Tibial nerve (tissue), 4 donors: Measurements from ENCODE around the gene MBOAT1. TPM values are rescaled to one million over a fixed set of nuclear protein-coding genes. Genes with fewer than 3 reads are reported as not detected.

Experiments
- DNase-seq, 2 donors: peaks; one replicate each; pipeline ENCODE4 v3.0.0-alpha.2; 2019; ENCODE audit warnings: low spot score in 2 of 2
- H3K27ac ChIP-seq, 4 donors: fragments of 200-600 bp; sonication (generic) in 3 of 4; one replicate each; pipeline ENCODE4 v1.5.1; 2017 to 2019; ENCODE audit warnings: mild to moderate bottlenecking in 1 of 4
- H3K27me3 ChIP-seq, 2 donors: fragments of 200-600 bp; sonication (generic) in 1 of 2; one replicate each; pipeline versions ENCODE4 v1.5.1 to v1.6.0; 2017 to 2019
- H3K36me3 ChIP-seq, 3 donors: fragments of 200-600 bp; sonication (generic); one replicate each; pipeline ENCODE4 v1.5.1; 2018 to 2019
- H3K4me1 ChIP-seq, 4 donors: fragments of 200-600 bp; sonication (generic) in 3 of 4; one replicate each; pipeline ENCODE4 v1.5.1; 2017 to 2019
- H3K4me3 ChIP-seq, 4 donors: fragments of 200-600 bp; sonication (generic) in 3 of 4; one replicate each; pipeline ENCODE4 v1.5.1; 2017 to 2019; ENCODE audit warnings: mild to moderate bottlenecking in 1 of 4, moderate library complexity in 1 of 4
- H3K9me3 ChIP-seq, 4 donors: fragments of 200-600 bp; sonication (generic) in 3 of 4; one replicate each; pipeline ENCODE4 v1.5.1; 2017 to 2019
- EP300 ChIP-seq, 2 donors: sonication (generic); formaldehyde crosslinking; IDR thresholded peaks; one replicate each; pipeline ENCODE4 v1.6.1; 2017; ENCODE audit warnings: antibody characterized with exemption in 2 of 2, mild to moderate bottlenecking in 1 of 2
- POLR2A ChIP-seq, 2 donors: fragments of 450-650 bp; IDR thresholded peaks; one replicate each; pipeline ENCODE4 v1.6.1; 2017; ENCODE audit warnings: antibody characterized with exemption in 2 of 2, mild to moderate bottlenecking in 2 of 2, moderate library complexity in 2 of 2
- WGBS, 2 donors: methylation state at CpG; one replicate each; pipeline ENCODE4 v1.1.5; 2018; 5-methylcytosine and 5-hydroxymethylcytosine counted together
- total RNA-seq, 4 donors: library from RNA; depleted of rRNA; stranded (reverse); fragments of >200 nt; gene quantifications; one replicate each; pipeline ENCODE4 v1.1.0, GENCODE V29; 2016
- TF ChIP-seq, protein P1 (sequence below), 5 experiments: fragments of 200-600 bp in 3 of 5; fragments of 450-650 bp in 2 of 5; sonication (generic) in 3 of 5; IDR thresholded peaks; one replicate each; pipeline ENCODE4 v1.5.1; 2016 to 2019; ENCODE audit warnings: antibody characterized with exemption in 5 of 5, mild to moderate bottlenecking in 3 of 5, moderate library complexity in 2 of 5

The MBOAT1 gene
- total RNA-seq, 4 donors from 2014 or later = 12.3 to 25.6 (median 19.2) TPM

DNA sequence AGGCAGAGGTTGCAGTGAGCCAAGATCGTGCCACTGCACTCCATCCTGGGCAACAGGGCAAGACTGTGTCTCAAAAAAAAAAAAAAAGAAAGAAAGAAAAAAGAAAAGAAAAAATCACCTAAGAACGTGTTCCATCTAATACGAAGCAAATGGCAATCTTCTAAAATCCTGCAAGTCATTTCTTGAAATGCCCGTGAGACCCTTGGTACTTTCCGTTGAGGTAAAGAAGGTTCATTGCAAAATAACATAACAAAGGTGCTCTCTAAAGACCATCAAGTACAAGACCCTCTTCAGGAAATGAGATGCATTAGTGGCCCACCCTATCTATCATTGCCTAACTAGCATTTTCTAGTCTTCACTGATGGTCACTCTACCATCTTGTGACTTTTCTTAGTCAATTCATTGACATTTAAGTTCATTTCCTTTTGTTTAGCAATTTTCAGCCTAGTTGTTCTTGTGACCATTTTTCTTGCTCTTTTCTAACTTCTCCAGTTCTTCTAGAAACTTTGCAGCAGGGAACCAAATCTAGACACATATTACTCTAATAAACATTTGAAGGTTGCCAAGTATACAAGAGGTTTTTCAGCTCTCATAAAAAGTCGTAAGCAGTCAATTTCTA, 14.0 kb downstream of the MBOAT1 start:
- no peaks in the 10 kb centered on the region for H3K9me3 ChIP-seq
- no peak overlapping the region for H3K27ac ChIP-seq
- DNase-seq = no peak
- H3K4me3 ChIP-seq = no peak overlapping the region
- H3K27me3 ChIP-seq = no peaks in the 10 kb centered on the region
- 83 to 86% methylated on average over 6 of the region's 6 CpGs for WGBS, 2 donors
- TF ChIP-seq, protein P1, sequence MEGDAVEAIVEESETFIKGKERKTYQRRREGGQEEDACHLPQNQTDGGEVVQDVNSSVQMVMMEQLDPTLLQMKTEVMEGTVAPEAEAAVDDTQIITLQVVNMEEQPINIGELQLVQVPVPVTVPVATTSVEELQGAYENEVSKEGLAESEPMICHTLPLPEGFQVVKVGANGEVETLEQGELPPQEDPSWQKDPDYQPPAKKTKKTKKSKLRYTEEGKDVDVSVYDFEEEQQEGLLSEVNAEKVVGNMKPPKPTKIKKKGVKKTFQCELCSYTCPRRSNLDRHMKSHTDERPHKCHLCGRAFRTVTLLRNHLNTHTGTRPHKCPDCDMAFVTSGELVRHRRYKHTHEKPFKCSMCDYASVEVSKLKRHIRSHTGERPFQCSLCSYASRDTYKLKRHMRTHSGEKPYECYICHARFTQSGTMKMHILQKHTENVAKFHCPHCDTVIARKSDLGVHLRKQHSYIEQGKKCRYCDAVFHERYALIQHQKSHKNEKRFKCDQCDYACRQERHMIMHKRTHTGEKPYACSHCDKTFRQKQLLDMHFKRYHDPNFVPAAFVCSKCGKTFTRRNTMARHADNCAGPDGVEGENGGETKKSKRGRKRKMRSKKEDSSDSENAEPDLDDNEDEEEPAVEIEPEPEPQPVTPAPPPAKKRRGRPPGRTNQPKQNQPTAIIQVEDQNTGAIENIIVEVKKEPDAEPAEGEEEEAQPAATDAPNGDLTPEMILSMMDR (IDR thresholded peaks at IDR 0.05) = no peak
- peaks cover 0 to 39% (median 15%) of the 10 kb centered on the region in 4 donors for H3K4me1 ChIP-seq
- no peaks in the 10 kb centered on the region for H3K36me3 ChIP-seq

DNA sequence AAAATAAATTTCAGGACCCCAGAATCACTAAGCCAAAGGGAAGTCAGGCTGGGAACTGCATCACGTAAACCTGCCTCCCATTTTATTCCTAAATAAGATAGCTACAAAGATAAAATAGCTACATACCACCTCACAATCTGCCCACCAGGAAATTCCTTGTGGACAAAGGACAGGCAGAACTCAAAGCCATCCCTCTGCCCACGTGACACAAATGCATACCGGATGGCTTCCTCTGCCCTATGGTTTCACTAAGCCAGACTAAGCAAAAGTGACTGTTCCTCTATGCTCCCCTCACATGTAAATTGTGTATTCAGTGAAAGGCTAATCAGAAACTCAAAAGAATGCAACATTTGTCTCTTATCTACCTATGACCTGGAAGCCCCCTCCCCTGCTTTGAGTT, 15.0 kb downstream of the MBOAT1 start:
- TF ChIP-seq EP300 (IDR thresholded peaks at IDR 0.05) (no peak), POLR2A (IDR thresholded peaks at IDR 0.05) (no peak)
- TF ChIP-seq, protein P1 (IDR thresholded peaks at IDR 0.05) = no peak
- no peaks in the 10 kb centered on the region for H3K36me3 ChIP-seq
- no peak overlapping the region for H3K27ac ChIP-seq
- H3K9me3 ChIP-seq = no peaks in the 10 kb centered on the region
- WGBS, 2 donors = 42 to 77% methylated on average over 3 of the region's 3 CpGs
- H3K4me1 ChIP-seq = peaks cover 0 to 34% (median 12%) of the 10 kb centered on the region in 4 donors
- no peaks in the 10 kb centered on the region for H3K27me3 ChIP-seq
- no peak overlapping the region for H3K4me3 ChIP-seq
- no peak for DNase-seq

DNA sequence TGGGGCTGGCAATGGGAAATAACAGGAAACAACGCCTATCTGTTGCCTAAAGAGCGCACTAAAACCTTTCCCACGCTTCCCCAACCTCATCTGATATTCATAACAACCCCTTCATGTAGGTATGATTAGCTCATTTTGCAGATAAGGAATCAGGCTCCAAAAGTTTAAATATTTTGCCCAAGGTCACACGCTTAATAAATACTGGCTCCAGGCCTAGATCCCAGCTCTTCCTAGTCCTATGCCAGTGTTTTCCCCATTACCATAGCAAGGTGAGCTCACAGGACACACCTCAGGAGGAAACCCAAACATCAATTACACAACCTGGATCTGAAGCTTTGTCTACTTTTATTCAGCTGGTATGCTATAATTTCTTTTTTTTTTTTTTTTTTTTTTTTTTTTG, 19.6 kb downstream of the MBOAT1 start:
- Histone ChIP-seq H3K36me3 (peaks cover 0 to 9% (median 0%) of the 10 kb centered on the region in 3 donors), H3K4me1 (peaks cover 0 to 12% (median 0%) of the 10 kb centered on the region in 4 donors), H3K4me3 (no peak overlapping the region), H3K27me3 (no peaks in the 10 kb centered on the region), H3K9me3 (no peaks in the 10 kb centered on the region), H3K27ac (no peak overlapping the region)
- no peak for DNase-seq
- TF ChIP-seq, protein P1 (IDR thresholded peaks at IDR 0.05) = no peak
- WGBS, 2 donors = 51 to 54% methylated on average over 4 of the region's 4 CpGs

DNA sequence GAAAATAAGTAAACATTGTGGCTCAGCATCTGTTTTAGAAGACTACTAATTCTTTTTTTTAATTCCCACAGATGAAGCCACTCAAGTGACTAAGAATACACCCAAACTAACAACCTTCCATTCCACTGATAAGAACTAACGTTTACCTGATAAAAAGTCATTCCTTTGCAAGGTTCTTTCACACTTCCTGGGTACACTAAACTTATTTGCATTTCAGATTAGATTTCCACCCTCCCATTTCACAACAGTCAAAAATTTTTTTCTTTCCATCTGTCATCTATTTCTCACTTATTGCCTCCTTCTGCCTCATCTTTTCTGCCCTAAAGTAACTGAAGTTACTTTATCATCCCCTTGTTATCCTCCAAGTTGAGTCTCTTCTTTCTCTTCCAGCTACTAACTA, 20.3 kb downstream of the MBOAT1 start:
- H3K9me3 ChIP-seq = no peaks in the 10 kb centered on the region
- H3K27ac ChIP-seq = no peak overlapping the region
- peaks cover 0 to 9% (median 0%) of the 10 kb centered on the region in 3 donors for H3K36me3 ChIP-seq
- no peak overlapping the region for H3K4me3 ChIP-seq
- peaks cover 0 to 12% (median 0%) of the 10 kb centered on the region in 4 donors for H3K4me1 ChIP-seq
- TF ChIP-seq, protein P1 (IDR thresholded peaks at IDR 0.05) = no peak
- no peak for TF ChIP-seq EP300 (IDR thresholded peaks at IDR 0.05)
- no peak for TF ChIP-seq POLR2A (IDR thresholded peaks at IDR 0.05)
- no peak for DNase-seq
- WGBS, 2 donors = 54 to 65% methylated on average over 1 of the region's 1 CpG
- H3K27me3 ChIP-seq = no peaks in the 10 kb centered on the region

DNA sequence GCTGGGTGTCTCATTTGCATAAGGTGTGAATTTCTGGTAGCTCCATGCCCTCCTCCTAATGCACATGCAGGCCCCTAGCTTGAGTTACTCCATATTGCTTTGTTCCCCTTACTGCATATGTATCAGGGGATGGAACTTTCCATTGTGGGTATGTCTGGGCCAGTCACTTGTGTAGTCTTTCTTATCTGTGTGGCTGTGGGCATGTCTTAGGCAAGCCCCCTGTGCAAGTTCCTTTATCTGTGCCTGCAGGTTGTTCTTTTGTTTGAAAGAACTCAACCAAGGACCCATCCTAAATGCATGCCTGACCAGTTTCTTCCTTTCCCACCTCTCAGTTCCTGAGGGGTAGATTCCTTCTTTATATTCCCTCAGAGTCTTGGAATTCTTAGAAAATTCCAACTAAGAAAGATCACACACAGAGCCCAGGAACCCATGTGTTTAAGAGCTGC, 23.6 kb downstream of the MBOAT1 start:
- Histone ChIP-seq H3K36me3 (peaks cover 0 to 29% (median 0%) of the 10 kb centered on the region in 3 donors), H3K4me1 (peaks cover 0 to 9% (median 0%) of the 10 kb centered on the region in 4 donors), H3K27ac (no peak overlapping the region), H3K4me3 (no peak overlapping the region), H3K9me3 (no peaks in the 10 kb centered on the region), H3K27me3 (no peaks in the 10 kb centered on the region)
- no peak for DNase-seq
- TF ChIP-seq POLR2A (IDR thresholded peaks at IDR 0.05) (no peak), EP300 (IDR thresholded peaks at IDR 0.05) (no peak)
- TF ChIP-seq, protein P1 (IDR thresholded peaks at IDR 0.05) = no peak
